ENCODE data around the gene GABRB1.

GABRB1 gene

GRCh38 chr4:47050761-47051725 is 19.7 kb downstream of the GABRB1 start:
- DNase-seq = no peak

- no peak for DNase-seq
These were observed 22.1 kb downstream of the GABRB1 start for GRCh38 chr4:47053485-47053884.

DNA sequence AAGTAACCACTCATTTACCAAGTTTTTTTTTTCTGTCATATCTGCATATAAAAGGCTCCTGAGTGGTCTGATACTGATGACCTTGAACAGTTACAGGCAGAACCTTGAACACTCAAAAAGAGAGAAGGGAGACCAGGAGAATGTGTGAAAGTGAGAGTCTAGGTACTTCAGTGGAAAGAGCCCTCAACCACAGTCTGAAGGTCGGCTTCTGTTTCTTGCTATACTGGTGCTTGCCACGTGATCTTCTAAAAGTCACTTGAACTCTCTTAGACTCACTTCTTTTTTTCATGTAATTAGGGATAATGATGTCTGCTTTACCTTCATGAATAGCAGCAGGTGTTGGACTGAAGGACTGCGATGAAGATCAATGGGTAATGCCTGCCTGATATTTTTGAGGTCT is 22.8 kb downstream of the GABRB1 start:
- no peak for DNase-seq

DNA sequence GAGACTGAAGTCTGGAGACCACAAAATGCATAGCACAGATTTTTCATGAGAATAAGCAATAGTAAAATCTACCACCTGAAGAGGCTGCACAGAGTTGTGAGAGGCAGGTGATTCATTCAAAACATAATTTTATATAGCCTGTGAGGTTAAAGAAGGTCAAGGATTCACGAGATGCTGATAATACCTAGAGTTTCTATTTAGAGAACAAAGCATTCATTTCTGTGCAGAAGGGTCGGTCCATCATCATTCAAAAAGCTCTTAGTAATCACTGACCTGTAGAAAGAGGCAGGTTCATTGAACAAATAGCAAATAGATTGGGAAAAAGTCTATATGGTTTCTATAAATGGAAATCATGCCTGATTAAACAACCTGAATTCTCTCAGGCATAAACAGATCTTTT is 26.6 kb downstream of the GABRB1 start:
- DNase-seq = no peak

- DNase-seq = no peak
These were observed 29.2 kb downstream of the GABRB1 start for GRCh38 chr4:47060561-47060960.

GRCh38 chr4:47061435-47061834 is 30.1 kb downstream of the GABRB1 start:
- DNase-seq = no peak

GRCh38 chr4:47065051-47065481 is 33.7 kb downstream of the GABRB1 start:
- DNase-seq = no peak

DNA sequence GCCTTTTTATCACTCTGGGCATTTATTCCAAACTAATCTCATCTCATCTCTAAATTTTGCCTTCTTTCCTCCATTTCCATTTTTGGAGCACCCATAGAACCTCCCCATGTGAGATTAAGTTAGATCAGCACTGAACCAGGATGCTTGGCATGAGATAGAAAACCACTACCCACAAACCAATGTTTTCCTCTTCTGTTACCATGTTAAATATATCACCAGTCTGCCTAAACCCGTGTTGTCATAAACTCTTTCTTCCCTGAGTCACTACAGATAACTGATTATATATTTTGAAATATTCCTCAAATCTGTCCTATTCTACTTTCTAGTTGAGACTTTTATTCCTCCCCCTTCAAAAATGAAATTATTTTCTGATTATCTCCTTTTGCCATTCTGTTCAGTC is 37.6 kb downstream of the GABRB1 start:
- DNase-seq = no peak

DNA sequence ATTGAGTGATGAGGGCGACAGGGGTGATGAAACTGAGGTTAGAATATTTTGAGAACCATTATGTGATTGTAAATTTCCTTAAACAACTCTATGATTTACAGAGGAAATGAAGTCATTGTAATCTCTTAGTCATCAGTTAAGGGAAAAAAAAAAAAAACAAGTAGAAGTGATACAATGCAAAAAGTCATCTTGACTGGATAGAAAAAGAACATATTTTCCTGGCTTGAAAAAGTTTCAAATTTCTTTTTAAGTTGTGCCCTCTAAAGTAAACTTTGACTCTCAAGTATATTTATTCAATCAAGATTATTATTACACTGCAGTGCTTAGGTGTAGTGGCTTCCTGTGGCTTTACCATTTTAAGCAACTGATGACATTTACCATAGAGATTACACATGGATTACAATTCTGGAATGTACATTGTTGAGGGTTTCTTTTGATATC is 40.6 kb downstream of the GABRB1 start:
- no peak for DNase-seq

DNA sequence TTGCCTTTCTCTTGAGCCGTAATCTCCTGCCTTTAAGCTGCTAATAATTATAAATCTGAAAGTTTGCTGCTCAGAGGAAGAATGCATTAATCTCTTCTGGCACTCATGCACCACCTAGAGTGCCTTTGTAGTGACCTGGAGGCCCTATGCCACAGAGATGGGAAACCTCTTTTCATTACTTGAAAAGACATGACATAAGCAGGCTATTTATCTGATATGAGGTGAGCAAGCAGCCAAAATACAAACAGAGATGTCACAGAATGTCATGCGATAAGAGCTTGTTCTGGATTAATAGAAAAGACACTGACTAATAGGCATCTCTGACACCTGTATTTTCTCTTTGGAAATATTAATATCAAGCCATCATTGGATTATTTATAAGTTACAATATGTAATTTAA is 42.3 kb downstream of the GABRB1 start:
- no peak for DNase-seq

DNA sequence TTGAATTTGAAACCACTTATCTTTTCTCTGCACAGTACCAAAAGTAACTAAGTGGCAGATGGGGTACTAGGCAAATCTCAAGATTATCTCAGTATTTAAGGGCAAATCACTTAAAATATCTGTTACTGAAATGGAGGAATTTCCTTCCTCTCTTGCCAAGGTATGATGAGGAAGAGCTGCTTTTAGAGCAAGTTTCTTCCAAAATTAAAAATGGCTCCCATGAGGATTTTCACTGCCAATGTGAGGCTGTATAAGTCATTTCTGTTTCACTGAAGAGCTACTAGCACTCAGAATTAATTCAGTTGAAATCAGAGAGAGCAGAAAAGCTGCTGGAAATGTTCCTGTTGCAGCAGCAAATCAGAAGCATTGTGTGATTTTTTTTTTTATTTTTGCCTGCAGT is 43.4 kb downstream of the GABRB1 start:
- DNase-seq = no peak

- no peak for DNase-seq
These were observed 43.9 kb downstream of the GABRB1 start for GRCh38 chr4:47075262-47075661.

DNA sequence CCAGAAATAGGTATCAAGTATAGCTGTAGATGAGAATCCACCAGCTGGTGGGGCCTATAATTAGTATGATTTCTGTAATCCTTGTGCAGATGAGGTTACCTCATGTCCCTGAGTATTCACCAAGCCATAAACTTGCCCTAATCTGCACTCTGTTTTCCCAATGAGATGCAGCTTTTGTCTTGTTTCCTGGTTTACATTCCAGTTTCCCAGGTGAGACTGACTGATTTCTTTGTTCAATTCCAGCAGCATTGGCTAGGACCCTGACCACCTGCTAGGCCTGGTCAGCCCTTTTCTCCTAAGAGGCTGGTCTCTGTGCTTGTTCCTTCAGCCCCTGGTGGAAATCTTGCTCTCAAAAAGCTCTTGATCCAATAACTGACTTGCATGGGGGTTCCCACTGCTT is 44.6 kb downstream of the GABRB1 start:
- DNase-seq = no peak

- DNase-seq = no peak
These were observed 52.7 kb downstream of the GABRB1 start for GRCh38 chr4:47084111-47084510.

DNA sequence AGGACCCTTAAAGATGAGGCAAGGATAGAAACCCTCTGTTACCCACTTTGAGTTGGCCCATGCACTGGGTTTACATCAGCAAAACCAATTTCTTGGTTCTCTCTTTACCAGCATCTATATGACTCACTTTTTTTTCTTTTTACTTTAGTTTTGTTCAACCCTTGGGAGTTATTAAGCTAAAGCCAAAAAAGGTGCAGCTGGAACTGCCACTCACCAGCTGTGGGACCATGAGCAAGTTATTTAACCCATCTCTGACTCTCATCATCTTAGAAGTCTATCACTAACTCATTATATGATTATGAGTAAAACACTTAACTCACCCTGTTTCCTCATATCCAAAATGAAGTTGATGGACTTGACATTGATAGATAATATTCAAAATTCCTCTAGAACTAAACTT is 53.4 kb downstream of the GABRB1 start:
- no peak for DNase-seq

DNA sequence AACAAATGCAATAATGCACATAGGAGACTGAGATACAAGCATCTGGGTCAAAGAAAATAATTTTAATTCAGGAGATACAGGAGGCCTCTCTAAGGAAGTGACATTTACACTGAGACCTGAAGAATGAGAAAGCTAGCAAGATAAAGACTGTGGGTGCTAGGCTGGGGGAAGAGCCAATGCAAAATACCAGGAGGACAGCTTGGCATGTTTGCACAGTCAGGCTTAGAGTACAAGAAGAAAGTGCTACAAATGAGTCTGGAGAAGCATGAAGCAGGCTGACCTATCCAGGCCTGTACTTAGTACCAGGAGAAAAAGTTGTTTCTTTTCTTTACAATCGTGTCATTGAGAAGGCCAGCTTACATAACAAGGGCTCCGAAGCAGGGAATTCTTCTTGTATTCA is 56.9 kb downstream of the GABRB1 start:
- no peak for DNase-seq

DNA sequence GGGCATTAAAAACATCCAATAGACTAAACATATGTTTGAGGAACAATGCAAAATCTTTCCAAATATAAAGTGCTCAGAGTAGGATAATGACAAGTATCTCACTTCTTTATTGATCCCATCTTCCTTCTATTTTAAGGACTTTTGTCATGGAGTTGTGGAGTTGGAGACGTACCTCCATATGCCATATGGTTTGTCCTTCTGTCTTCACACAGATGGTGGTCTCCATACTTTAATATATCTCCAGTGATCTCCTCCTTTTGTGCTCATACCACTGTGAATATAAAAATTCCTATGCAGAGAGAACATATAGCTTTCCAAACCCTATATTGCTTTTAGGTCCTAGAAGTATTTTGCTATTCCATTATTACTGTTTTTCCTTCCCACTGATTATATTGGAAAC is 64.5 kb downstream of the GABRB1 start:
- DNase-seq = no peak

- DNase-seq = no peak
These were observed 70.1 kb downstream of the GABRB1 start for GRCh38 chr4:47101453-47101852.

GRCh38 chr4:47104986-47105385 is 73.6 kb downstream of the GABRB1 start:
- DNase-seq = no peak

GRCh38 chr4:47106561-47106960 is 75.2 kb downstream of the GABRB1 start:
- DNase-seq = no peak

DNA sequence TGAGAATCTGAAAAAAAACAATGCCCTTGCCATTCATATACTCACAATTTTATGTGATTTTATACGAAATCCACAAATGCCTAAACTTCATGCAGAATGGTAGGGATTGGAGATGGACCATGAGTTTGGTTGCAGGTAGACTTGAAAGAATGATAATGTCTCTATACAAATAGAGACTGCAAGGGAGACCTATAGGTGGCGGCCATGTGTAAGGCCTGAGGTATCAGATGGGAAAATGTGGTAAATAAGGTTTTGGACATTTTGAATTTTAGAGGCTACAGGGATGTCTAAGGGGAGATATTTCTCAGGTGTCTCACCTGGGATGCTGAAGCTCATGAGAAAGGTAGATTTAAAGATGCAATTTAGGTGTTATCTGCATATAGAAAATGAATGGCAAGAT is 78.0 kb downstream of the GABRB1 start:
- DNase-seq = no peak

DNA sequence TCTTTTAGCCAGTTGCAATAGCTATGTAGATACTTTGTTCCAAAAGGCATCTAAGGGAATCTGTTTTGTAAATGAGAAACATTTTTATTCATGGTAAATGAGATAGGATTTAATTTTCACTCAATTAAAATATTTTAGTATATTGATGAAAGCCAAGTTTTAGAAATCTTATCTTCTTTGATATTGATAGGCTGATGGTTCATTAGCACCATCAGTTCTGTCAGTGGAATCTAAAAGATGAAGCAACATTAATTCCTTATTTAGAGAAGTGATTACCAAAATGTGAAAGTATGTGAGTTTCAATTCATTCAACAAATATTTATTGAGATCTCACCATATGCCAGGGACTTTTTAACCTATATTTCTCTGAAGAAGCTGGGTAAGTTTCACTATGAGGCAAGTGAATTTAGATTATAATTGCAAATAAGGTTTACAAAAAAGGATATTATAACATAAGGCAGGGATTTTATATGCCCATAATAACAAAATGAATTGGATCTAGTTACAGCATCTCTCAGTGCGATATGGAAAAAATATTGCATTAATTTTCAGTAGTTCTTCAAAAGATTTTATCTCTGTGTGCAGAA is 79.3 kb downstream of the GABRB1 start:
- DNase-seq = no peak

DNA sequence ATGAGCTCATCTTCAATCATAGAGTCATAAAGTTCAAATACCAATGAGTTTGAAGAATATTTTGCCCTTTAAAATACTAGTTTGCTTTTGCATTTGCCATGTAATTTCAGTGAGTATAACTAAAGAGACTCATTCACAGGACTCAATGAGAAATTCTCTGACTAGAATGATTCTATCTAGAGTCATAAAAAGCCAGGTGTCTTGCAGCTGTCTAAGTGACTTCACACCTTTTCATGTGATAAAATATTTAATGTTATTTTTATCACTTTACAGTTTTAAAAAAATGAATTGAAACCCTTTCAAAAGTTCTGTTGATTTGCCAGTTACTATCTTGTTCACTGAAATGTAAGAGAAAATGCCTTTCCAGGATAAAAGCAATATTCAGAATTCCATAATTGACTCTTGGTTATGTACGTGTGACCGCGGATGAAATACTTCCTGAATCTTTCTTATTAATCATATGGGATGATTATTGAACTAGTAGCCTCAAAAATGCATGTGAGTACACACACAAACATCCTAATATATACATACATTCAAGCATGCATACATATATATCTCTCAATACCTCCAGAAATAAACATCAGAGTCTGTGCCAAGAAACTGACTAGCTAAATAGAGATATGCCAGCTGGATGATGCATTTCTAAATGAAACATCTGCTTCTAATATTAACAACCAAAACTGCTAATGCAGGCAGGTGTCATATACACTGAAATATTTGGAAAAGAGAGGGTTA is 87.0 kb downstream of the GABRB1 start:
- DNase-seq = no peak

GRCh38 chr4:47120783-47121182 is 89.4 kb downstream of the GABRB1 start:
- no peak for DNase-seq

Data from bone marrow (tissue), 2 donors.